TTC549 (cell line): ENCODE measurements around the gene TBPL2.
"Not testable (repeated sequence)": the region's sequence is repeated elsewhere in the genome, so short reads cannot be mapped to it uniquely, and the experiment has no call there.

ENCODE experiments used
- FAIRE-seq: peaks from 2 replicates; lab custom pipeline; 2012; peaks lifted over from hg19 to GRCh38; lab: Jason Lieb, UNC

The TBPL2 gene

DNA sequence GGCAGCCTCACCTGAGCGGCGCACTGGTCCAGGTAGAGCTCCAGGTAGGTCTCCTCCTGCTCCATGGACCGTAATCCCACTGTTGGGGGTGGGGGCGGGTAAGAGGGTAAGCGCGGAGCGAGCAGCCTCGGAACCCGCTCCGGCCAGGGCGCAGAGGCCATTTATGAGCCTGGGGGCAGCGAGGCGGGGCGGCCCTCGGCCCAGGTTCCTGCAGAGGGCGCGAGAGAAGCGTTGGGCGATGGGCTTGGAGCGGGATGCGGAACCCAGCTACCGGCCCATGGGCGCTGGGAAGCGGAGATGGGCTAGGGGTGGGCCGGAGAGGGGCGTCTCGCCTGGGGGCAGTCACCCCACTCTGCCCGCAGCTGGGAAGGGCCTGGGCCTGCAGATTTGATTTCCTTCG is at the start of gene TBPL2:
TBPL2 (minus strand) TSS at position 232 of the 400 bp plus-strand sequence; CDS start at position 65, 167 bp downstream.
- no peak for FAIRE-seq

DNA sequence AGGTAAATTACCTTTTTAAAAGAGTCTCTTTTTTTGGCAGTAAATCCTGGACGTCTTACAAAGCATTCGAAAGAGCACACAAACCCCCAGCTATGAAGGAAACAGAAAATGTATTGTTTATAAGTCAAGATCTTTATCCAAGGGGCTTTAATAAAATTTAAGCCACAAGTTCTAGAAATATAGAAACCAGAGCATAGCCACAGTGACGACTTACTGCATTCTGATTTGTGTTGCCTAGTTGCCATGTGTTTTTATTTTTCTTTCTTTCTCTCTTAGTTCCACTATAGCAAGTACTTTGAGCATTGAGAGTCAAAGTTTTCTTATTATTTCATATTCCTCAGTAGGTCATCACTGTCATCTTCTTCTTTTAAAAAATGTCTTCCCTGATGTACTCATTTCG is 47.8 kb upstream of the TBPL2 start:
- no peak for FAIRE-seq

DNA sequence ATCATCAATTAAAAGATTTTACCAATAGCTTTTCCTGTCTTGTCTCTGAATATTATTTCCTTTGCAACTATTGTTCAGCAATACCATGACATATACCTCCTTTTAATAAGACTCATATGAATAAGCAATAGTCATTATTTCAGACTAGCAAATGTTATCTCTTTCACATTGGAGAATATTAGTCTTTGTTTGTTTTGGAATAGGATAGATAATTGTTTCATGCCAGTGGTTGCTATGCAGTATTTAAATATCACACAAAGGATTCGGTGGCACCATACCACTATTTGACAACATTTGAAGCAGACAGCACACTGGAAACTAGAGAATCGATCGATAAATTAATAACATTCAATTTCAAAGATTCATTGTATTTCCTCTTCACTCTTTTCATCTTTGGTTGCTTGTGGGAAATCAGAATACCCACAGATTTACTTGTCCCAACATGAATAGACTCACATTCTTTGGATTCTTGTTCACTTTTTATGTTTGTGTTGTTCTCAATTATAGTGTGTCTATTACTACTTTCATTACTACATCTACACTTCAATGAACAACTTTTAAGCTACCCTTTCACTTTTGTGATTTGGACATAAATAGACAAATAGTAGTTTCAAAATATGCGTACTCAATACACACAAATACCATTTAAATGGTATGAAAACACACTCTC is 42.7 kb upstream of the TBPL2 start:
- FAIRE-seq = no peak

DNA sequence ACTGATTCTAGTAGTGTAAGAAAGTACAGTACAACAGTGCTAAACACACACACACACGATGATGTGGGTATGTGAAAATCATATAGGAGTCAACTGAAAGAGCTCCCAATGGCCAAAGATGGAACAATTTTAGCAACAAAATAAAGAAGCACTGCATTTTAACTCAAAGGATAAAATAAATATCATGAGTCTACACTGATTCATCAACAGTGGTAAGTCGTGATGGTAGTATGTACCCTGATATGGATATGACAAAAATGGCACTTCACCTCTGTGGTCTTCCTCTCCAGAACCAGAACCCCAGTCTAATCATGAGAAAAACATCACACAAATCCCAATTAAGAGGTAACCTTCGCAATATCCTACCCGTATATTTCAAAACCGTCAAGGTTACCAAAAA is 41.4 kb upstream of the TBPL2 start:
- FAIRE-seq = no peak

DNA sequence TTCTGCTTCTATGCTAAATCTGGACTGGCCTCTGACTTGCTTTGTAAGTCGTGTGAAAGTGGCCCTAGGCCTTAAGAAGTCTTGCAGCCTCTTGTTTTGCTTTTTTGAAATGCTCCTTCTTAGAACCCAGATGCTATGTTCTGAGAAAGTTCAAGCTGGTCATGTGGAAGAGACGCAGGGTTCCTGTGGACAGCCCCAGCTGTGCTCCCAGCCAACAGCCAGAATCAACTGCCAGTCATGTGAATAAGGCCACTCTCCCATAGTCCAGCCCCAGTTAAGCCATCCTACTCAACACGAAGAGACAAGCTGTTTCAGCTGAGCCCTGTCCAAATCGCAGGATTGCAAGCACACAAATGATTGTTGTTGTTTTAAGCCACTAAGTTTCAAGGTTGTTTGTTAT is 37.3 kb upstream of the TBPL2 start:
- FAIRE-seq = no peak

DNA sequence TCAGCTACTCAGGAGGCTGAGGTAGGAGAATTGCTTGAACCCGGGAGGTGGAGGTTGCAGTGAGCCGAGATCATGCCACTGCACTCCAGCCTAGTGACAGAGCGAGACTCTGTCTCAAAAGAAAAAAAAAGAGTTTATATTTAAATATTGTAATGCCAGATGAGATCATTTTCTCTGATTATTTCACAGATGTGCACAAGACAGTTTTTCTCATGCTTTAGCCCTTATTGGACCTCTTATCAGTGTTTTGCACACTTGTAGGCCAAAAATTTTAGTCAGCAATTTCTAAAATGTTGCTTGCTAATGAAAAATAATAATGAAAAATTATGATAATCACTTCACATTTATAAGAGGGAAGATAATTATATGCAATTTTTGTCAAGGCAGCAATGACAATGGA is 36.0 kb upstream of the TBPL2 start:
- not testable (repeated sequence) for FAIRE-seq

DNA sequence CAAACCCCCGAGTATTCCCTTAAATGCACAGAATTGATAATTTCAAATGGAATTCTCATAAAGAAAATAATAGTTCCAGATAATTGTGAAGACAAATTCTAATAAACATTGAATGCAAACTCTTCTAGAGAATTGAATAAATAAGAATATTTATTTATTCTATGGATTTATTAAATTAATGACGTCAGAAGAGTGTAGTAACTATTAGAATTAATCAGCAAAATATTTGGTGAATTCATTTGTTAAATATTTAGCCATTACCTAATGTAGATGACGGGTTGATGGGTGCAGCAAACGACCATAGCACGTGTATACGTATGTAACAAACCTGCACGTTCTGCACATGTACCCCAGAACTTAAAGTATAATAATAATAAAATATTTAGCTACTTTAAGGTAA is 33.4 kb upstream of the TBPL2 start:
- FAIRE-seq = no peak

DNA sequence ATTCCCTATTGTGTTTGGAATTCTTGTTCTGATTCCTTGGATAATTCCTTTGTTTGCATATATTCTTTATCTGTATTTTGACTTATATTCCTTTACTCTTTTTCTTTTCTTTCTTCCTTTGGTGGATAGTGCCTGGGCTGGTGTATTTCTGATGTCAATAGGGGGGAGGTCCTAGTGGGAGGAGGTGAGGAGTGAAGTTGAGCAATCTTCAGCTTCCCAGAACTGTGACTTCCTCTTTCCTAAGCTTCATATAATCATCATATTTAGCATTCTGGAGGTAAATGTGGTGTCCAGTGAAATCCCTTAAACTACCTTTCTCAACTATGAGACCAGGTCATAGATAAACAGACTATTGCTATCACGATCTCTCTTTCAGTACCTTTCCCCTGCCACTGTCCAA is 29.6 kb upstream of the TBPL2 start:
- no peak for FAIRE-seq

DNA sequence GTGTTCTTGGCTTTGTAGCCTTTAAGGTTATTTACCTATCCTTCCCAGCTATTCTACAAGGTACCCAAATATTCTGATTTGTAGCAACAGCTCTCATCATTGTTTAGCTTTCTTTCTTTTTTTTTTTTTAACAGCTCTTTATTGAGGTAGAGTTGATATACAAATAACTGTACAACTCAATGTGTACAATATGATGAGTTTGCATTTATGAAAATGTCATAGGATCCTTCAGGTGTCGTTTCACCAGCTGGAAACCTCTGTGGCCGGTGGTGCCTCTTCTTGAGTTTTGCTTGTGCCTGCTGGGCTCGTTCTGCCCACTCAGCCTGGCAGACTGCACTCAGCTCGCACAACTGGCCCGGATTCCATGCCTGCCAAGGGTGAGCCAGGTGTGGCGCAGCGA is 26.9 kb upstream of the TBPL2 start:
- FAIRE-seq = no peak

DNA sequence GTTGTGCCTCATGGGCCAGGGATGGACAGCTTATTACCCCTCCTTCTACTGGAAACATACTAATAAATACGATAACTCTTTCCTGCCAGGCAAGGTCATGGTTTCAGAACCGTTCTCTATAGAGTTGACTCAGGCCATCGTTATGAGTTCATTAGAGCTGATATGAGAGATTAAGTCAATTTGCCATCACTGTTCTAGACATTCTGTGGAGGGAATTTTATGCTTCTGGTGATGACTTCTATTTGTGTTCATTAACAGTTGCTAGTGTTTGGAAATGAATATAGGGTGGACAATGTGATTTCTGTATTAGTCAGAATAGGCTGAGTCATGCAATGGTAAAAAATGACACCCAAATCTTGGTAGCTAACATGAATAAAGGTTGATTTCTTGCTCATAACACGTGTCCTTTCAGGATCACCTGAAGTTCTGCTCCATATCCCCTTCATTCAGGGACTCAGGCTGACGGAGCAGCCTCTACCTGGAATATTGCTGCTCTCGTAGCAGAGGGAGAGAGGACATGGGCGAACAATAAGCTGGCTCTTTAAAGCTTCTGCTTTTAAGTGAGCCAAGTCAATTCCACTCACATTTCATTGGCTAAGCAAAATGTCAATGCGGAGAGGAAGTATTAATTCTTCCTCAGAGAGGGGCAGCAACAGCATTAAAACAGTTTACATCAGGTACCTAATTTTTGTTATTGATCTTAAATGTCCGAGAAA is 18.5 kb upstream of the TBPL2 start:
- FAIRE-seq = no peak

DNA sequence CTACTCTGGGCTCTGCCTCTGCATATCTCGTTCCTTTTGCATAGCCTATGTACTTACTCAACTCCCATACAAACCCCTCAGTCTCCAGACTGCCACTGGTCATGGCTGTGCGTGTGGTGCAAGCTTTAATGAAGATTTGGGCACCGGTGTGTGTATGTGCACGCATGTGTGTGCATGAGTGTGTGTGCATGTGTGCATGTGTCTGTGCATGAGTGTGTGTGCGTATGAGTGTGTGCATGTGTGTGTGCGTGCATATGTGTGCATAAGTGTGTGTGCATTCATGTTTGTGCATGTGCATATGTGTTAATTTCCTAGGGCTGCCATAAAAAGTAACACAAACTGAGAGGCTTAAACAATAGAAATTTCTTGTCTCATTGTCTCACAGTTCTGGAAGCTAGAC is 17.1 kb upstream of the TBPL2 start:
- no peak for FAIRE-seq

DNA sequence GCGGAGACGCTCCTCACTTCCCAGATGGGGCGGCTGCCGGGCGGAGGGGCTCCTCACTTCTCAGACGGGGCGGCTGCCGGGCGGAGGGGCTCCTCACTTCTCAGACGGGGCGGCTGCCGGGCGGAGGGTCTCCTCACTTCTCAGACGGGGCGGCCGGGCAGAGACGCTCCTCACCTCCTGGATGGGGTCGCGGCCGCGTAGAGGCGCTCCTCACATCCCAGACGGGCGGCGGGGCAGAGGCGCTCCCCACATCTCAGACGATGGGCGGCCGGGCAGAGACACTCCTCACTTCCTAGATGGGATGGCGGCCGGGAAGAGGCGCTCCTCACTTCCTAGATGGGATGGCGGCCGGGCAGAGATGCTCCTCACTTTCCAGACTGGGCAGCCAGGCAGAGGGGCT is 16.0 kb upstream of the TBPL2 start:
- FAIRE-seq = not testable (repeated sequence)

DNA sequence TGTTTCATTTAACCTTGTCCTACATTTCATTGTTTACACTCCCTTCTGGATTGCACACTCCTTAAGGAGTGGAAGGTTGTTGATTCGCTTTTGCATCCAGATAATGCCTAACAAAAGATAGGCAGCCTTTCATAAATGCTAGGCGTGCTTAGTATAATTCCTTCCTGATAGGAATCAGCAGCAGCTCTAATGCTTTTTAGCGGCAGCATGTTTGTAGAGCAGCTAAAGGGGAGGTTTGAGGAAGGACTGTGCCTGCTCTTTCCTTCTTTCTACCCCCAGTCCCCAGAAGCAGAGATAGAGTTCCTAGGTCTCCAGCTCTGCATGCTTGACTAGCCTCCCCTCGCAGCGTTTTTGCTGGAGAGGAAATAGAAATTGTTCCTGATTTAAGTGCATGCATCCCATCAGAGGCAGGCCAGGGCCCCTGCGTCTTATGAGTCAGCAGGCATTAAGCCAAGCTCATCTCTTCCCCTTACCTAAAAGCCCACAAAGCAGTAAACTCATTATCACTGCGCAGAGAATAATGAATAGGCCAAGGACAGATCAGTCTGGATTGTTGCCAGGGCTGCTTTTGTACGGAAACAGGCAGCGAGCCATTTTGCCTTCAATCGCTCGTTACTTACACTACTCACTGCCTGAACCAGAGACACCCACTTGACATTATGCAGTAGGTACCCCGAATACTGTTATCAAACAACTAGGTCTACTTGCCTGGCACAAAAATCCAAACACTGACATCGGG is 14.0 kb upstream of the TBPL2 start:
- no peak for FAIRE-seq

DNA sequence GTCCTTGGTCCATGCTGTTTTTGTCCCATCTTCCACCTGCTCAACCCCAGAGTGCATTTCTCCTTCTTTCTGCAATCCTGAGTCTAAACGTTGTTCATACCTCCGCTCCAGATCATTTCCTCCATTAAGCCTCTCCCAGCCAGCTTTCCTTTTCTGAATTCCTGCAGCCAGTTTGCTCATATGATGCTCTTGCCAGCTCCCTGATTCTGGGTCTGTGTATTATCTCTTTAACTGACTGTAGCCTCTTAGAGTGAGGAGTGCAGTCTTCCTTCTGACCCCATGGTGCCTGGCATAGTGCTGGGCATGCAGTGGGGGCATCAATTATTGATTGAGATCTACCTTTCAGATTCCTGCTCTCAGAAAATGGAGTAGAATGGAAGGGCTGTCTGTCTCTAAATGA is 11.5 kb upstream of the TBPL2 start:
- no peak for FAIRE-seq

DNA sequence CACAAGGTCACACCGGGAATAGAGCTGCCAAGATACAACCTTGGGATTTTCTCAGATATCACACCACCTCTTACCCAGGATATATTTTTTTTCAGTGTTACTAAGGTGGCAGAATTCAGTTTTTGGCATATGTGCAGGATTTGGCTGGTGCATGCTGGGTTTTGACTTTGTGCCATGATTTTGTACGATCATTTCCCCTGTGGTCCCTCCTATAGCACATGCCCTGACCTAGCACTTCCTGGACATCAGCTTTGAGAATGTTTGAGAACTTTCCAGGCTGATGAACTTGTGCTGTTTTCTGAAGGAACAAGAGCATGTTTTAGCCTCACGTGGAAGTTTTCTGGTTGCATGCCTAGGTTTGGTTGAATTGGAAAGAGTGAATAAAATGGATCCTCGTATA is 11.0 kb upstream of the TBPL2 start:
- no peak for FAIRE-seq

DNA sequence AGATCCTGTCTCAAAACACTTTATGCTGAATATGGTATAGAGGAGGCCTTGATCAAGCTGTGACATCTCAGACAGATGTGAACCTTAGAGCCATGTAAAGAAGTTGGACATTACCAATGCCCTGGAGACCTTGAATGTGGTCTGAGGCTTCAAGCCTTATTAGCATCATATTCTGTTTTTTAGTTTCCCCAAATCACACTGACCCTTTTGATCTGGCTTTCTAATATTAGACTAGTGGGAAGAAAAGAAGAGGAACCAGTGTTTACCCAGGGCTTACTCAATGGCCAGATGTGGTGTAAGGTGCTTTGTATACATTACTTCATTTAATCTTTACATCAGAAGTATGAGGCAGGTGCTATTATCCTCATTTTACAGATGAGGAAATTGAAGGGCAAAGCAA is 10.6 kb upstream of the TBPL2 start:
- no peak for FAIRE-seq

DNA sequence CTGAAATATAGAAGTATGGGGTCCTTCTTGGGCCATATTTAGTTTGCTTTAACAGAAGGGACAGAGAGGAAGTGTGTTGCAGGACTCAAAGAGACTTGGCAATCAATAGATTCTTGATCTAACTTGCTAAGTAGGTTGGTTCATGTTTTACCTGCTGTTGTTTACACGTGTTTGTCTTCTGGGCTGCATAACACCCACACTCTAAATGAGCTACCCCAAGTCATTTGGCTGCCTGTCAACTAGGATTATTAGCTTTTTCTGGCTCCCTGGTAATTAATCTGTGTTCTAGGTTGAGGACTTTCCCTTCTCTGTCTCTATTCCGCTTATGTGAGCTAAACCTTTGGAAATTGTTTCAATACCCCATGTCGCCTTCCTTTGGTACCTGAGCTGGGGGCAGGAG is 10.1 kb upstream of the TBPL2 start:
- no peak for FAIRE-seq

DNA sequence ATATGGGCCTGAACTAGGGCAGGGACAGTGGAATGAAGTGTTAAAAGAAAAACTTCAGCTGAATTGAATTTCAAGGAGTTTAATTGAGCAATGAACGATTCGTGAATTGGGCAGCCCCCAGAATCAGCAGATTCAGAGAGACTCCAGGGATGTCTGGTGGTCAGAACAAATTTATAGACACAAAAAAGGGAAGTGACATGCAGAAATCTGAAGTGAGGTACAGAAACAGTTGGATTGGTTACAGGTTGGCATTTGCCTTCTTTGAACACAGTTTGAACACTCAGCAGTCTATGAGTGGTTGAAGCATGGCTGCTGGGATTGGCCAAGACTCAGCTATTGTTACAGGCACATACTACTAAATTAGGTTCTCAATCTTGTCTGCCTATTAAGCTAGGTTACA is 9.7 kb upstream of the TBPL2 start:
- no peak for FAIRE-seq

DNA sequence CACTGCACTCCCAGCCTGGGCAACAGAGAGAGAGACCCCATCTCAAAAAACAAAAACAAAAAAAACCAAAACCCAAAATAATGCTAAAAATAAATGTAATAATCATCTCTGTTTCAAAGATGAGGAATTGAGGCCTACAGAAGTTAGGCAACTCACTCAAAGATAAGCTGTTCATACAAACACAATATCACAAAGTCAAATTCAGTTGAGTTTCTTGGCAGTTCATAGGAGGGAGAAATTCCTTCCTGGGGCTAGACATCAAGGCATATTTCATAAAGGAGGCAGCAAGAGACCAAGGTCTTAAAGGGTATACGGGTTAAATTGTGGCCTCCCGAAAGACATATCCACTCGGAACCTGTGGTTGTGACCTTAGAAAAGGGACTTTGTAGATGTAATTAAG is 8.7 kb upstream of the TBPL2 start:
- no peak for FAIRE-seq

DNA sequence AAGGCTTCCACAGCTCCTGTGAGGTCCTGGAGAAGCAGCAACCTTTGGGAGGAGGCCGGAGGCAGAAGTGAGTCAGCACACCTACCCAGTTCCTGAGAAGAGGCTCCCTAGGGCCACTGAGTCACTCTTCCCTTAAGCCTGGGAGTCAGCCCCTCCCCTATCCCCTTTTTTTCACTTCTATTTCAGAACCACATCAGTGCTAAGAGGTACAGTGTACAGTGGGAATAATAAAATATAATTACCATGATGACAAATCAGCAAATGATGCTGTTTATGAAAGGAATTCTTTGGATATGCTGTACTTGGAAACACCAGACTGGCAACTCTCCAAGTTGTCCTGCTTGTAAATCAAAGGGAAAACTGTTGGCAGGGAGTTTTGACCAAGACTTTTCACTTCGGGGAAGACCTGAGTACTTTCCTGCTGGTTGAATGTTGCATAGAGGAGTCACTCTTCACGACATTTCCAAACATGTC is 7.8 kb upstream of the TBPL2 start:
- no peak for FAIRE-seq

DNA sequence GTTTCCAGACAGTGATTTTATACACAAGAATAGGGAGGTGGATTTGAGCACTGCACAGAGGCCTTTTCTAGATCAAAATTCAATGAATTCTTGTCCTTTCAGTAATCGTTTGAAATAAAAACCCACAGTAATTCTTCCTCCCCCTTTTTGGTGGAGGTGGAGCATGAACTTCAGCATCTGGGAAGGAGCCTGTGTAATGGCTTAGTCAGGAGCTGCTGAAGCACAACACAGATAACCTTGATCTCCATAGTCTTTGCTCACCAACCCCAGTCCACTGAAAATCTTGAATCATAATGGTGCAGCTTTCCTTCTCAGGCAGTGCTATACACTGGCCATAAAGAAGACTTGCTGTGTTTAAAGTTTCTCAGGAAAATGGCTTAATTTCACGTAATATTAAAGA is 6.4 kb upstream of the TBPL2 start:
- no peak for FAIRE-seq

DNA sequence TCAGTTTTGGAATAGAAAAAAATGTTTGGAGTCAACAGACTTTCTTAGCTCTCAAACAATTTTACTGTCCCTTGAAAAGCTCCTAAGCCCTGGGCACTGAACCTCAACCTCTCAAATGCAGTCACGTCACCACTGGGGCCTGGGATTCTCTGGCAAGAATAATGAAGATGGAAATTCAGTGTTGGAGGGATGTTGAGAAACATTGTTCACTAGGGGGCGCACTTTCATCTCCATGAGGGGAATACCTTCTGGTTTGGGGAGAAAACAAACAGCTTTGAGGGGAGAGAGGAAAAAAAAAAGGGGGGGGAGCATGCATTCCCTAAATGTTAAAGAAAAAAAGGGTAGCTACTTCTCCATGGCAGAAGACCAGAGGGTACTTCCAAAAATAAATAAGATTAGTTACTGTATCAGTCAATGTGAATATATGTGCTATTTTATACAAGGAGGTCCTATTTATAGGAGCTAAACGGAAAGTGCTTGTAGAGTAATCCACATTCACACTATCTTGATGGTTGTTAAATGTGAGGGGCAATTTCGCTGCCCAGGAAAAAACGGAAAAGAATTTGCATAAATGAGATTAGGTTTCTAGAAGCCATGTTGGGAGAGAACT is 5.8 kb upstream of the TBPL2 start:
- no peak for FAIRE-seq

DNA sequence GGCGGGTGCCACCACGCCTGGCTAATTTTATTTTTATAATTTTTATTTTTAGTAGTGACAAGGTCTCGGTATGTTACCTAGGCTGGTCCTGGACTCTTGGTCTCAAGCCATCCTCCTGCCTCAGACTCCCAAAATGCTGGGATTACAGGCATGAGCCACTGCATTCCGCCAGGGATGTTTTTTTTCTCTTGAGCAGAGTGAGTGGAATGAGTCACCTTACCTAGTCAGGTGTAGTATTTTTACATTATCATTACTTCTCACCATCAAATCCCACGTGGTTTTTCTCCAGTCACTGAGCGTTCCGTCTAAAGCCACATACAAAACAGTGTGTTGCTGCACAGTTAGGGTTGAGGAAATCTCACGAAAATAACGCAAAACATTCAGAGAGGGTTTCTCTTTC is 870 bp upstream of the TBPL2 start:
- FAIRE-seq = no peak
